MM.1S (cell line): ENCODE data around the gene PA2G4.
"Not testable (repeated sequence)": the region's sequence is repeated elsewhere in the genome, so short reads cannot be mapped to it uniquely, and the experiment has no call there.

ENCODE experiments used
- DNase-seq: peaks from one replicate; pipeline ENCODE4 v3.0.0-alpha.2; 2015
- H2AFZ ChIP-seq: fragments of 300-600 bp; sonication (generic); 2 replicates; pipeline ENCODE4 v1.6.0; 2016; ENCODE audit warnings: antibody characterized with exemption, low read length
- H3F3A ChIP-seq: fragments of 300-600 bp; sonication (generic); 2 replicates; pipeline ENCODE4 v1.6.1; 2016; ENCODE audit warnings: mild to moderate bottlenecking, antibody characterized with exemption, low read length, moderate library complexity, mixed read lengths; ENCODE audit not compliant: insufficient read depth
- H3K27ac ChIP-seq: fragments of 300-600 bp; sonication (generic); 2 replicates; pipeline ENCODE4 v1.5.1; 2016; ENCODE audit warnings: mild to moderate bottlenecking, low read length
- H3K27me3 ChIP-seq: fragments of 300-600 bp; sonication (generic); replicated peaks from 2 replicates; pipeline ENCODE4 v1.6.0; 2016; ENCODE audit warnings: low read length; ENCODE audit not compliant: insufficient read depth
- H3K36me3 ChIP-seq: fragments of 300-600 bp; sonication (generic); replicated peaks from 2 replicates; pipeline ENCODE4 v1.6.1; 2016; ENCODE audit warnings: mild to moderate bottlenecking, low read length, mixed read lengths; ENCODE audit not compliant: insufficient read depth
- H3K4me1 ChIP-seq: fragments of 300-600 bp; sonication (generic); 2 replicates; pipeline ENCODE4 v1.6.1; 2016; ENCODE audit warnings: low read length, mixed read lengths
- H3K4me2 ChIP-seq: fragments of 300-600 bp; sonication (generic); 2 replicates; pipeline ENCODE4 v1.6.0; 2016; ENCODE audit warnings: low read depth, low read length
- H3K4me3 ChIP-seq: fragments of 300-600 bp; sonication (generic); 2 replicates; pipeline ENCODE4 v1.5.1; 2016; ENCODE audit warnings: low read length, mixed read lengths
- H3K79me2 ChIP-seq: fragments of 300-600 bp; sonication (generic); 2 replicates; pipeline ENCODE4 v1.6.1; 2016; ENCODE audit warnings: mixed run types, low read length, mixed read lengths
- H3K9ac ChIP-seq: fragments of 300-600 bp; sonication (generic); 2 replicates; pipeline ENCODE4 v1.6.1; 2016; ENCODE audit warnings: low read length, mixed read lengths
- H3K9me2 ChIP-seq: fragments of 300-600 bp; sonication (generic); replicated peaks from 2 replicates; pipeline ENCODE4 v1.6.1; 2016; ENCODE audit warnings: mild to moderate bottlenecking, low read length, mixed read lengths; ENCODE audit not compliant: insufficient read depth
- H3K9me3 ChIP-seq: fragments of 300-600 bp; sonication (generic); replicated peaks from 2 replicates; pipeline ENCODE4 v1.6.1; 2016; ENCODE audit warnings: mild to moderate bottlenecking, low read length, mixed read lengths; ENCODE audit not compliant: insufficient read depth
- H4K20me1 ChIP-seq: fragments of 300-600 bp; sonication (generic); 2 replicates; pipeline ENCODE4 v1.6.1; 2016; ENCODE audit warnings: mild to moderate bottlenecking, low read length, moderate library complexity, mixed read lengths; ENCODE audit not compliant: insufficient read depth
- EZH2 ChIP-seq: fragments of 300-600 bp; sonication (generic); optimal IDR thresholded peaks from 2 replicates; pipeline ENCODE3; 2017; ENCODE audit warnings: low read depth, mild to moderate bottlenecking, antibody characterized with exemption, low read length, mixed read lengths
- EZH2phosphoT487 ChIP-seq: fragments of 300-600 bp; sonication (generic); IDR thresholded peaks from 2 replicates; pipeline ENCODE4 v1.6.1; 2018; ENCODE audit warnings: antibody characterized with exemption, low read length
- TF ChIP-seq, protein P1 (sequence below): fragments of 300-600 bp; sonication (generic); IDR thresholded peaks from 2 replicates; pipeline ENCODE4 v1.5.1; 2016; ENCODE audit warnings: antibody characterized with exemption, low read length, mixed read lengths

Gene PA2G4

DNA sequence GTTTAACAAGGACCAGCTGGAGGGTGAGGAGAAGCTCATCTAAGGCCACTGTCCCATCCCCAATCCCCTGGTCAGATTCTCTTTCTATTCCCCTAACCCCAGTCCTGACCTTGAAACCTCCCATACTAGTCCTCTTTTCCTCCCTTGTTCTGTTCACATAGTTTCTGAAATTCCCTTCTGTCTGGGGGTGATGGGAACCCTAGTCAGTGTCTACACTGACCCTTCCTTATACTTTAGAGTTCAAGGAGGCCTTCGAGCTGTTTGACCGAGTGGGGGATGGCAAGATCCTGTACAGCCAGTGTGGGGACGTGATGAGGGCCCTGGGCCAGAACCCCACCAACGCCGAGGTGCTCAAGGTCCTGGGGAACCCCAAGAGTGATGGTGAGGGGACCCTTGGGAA, 50.5 kb downstream of the PA2G4 start:
- Histone ChIP-seq H3K27ac (no peak overlapping the region), H3K27me3 (no peaks in the 10 kb centered on the region), H3K9me2 (no peaks in the 10 kb centered on the region), H4K20me1 (no peaks in the 10 kb centered on the region), H3F3A (peaks cover 31% of the 10 kb centered on the region), H3K4me3 (no peak overlapping the region), H3K36me3 (no peaks in the 10 kb centered on the region; the same call in 1 of the 2 replicates), H3K79me2 (peaks cover 32% of the 10 kb centered on the region), H2AFZ (no peak overlapping the region), H3K9me3 (no peaks in the 10 kb centered on the region), H3K9ac (no peak overlapping the region), H3K4me2 (no peak overlapping the region), H3K4me1 (peaks cover 20% of the 10 kb centered on the region)
- no peak for DNase-seq
- no peak for TF ChIP-seq EZH2
- TF ChIP-seq EZH2phosphoT487: no peak
- TF ChIP-seq, protein P1, sequence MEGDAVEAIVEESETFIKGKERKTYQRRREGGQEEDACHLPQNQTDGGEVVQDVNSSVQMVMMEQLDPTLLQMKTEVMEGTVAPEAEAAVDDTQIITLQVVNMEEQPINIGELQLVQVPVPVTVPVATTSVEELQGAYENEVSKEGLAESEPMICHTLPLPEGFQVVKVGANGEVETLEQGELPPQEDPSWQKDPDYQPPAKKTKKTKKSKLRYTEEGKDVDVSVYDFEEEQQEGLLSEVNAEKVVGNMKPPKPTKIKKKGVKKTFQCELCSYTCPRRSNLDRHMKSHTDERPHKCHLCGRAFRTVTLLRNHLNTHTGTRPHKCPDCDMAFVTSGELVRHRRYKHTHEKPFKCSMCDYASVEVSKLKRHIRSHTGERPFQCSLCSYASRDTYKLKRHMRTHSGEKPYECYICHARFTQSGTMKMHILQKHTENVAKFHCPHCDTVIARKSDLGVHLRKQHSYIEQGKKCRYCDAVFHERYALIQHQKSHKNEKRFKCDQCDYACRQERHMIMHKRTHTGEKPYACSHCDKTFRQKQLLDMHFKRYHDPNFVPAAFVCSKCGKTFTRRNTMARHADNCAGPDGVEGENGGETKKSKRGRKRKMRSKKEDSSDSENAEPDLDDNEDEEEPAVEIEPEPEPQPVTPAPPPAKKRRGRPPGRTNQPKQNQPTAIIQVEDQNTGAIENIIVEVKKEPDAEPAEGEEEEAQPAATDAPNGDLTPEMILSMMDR: no peak

DNA sequence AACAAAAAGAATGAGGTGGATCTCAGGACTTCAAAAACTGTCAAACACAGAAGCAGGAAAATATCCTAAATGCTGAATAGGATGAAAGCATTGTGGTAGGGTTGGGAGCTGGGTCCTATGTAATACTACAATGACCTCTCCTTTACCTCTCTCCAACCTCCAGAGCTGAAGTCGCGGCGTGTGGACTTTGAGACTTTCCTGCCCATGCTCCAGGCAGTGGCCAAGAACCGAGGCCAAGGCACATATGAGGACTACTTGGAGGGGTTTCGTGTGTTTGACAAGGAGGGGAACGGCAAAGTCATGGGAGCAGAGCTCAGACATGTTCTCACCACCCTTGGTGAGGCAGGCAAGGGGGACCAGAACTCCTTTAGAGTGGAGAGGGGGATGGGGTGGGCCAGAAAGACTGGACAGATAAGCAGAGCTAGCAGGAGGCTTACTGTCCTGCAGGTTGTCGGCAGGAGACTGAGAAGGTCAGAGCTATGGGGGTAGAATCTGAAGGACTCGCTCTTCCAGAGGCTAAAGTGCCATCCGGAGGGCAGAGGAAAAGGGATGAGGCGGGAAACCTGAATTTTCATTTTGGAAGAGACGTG, 51.0 kb downstream of the PA2G4 start:
- TF ChIP-seq, protein P1: no peak
- TF ChIP-seq EZH2phosphoT487 (no peak), EZH2 (no peak)
- Histone ChIP-seq H3K4me2 (no peak overlapping the region), H3K27ac (no peak overlapping the region), H3K36me3 (peaks cover 2% of the 10 kb centered on the region; the same call in 1 of the 2 replicates), H3K9ac (no peak overlapping the region), H4K20me1 (no peaks in the 10 kb centered on the region), H3K4me1 (peaks cover 25% of the 10 kb centered on the region), H3F3A (peaks cover 33% of the 10 kb centered on the region), H3K9me3 (no peaks in the 10 kb centered on the region), H3K9me2 (no peaks in the 10 kb centered on the region), H3K79me2 (peaks cover 38% of the 10 kb centered on the region), H2AFZ (no peak overlapping the region), H3K4me3 (no peak overlapping the region), H3K27me3 (no peaks in the 10 kb centered on the region)
- no peak for DNase-seq

DNA sequence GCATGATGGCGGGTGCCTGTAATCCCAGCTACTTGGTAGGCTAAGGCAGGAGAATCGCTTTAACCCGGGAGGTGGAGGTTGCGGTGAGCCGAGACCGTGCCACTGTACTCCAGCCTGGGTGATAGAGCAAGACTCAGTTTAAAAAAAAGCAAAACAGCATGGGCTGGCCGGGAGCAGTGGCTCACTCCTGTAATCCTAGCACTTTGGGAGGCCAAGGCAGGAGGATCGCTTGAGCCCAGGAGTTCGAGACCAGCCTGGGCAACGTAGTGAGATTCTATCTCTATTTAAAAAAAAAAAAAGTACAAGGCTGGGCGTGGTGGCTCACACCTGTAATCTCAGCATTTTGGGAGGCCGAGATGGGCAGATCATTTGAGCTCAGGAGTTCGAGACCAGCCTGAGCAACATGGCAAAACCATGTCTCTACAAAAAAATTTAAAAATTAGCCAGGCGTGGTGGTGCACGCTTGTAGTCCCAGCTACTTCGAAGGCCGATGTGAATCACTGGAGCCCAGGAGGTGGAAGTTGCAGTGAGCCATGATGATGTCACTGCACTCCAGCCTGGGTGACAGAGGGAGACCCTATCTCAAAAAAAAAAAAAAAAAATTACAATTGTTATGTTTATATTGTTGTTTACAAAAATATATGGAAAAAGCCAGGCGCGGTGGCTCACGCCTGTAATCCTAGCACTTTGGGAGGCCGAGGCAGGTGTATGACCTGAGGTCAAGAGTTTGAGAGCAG, 52.3 kb downstream of the PA2G4 start:
- H3F3A ChIP-seq: peaks cover 36% of the 10 kb centered on the region
- not testable (repeated sequence) for H3K27ac ChIP-seq, H4K20me1 ChIP-seq, DNase-seq, H3K9me2 ChIP-seq, H3K27me3 ChIP-seq, H2AFZ ChIP-seq, H3K9me3 ChIP-seq, H3K36me3 ChIP-seq
- peak overlapping the region; percentile 93; the same call in 1 of the 2 replicates for H3K4me2 ChIP-seq
- peak overlapping the region; percentile 79; the same call in 1 of the 2 replicates for H3K9ac ChIP-seq
- 0 out of 2 replicates have a peak overlapping the region, but pooled peaks have one; percentile 68 for H3K4me3 ChIP-seq
- H3K4me1 ChIP-seq: peaks cover 26% of the 10 kb centered on the region
- H3K79me2 ChIP-seq: peaks cover 50% of the 10 kb centered on the region
